Measurements from ENCODE around the gene RIMBP3C.
"Not testable (repeated sequence)": the region's sequence is repeated elsewhere in the genome, so short reads cannot be mapped to it uniquely, and the experiment has no call there.

RIMBP3C gene

GRCh38 chr22:21551361-21551760, at the start of gene RIMBP3C:
Gene RIMBP3C, minus strand, starts transcription at chr22:21551461. Its CDS starts 485 bp downstream, at chr22:21550976.
- DNase-seq = not testable (repeated sequence)

DNA sequence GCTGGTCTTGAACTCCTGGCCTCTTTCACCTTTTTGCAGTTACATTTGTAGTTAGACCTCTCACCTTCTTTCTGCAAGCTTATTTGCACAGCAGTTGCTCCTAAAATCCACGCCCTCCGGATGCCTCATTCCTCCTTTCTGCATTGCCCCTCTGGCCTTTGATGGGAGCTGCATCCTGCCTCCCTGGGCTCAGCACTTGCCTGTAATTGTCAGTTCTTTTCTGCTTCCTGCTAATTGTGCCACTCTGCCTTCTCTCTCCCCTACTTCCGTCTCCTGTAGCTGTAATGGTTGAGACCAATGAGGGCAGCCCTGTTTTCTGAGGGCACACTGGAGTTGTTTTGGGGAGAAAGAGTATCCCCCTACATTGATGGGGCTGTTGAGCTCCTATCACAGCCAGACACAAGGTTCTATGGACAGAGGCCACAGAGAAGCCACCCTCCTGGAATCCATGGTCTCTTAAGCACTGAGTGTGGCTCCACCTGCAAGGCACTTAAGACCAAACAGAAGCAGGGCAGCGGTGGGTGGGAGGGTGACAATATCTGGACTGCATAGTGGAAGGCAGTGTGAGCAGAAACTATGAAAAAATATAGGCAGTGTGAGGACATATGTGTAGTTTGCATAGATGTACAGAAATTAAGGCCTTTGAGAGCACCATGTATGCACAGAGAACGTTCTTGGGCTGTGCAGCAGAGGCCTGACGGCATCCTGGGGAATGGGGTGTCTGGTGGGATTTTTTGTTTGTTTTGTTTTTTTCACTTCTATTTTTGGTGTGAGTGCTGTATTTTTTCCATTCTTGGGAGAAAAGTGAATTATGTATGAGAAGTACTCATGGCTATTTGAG, 48.0 kb upstream of the RIMBP3C start:
- DNase-seq = no peak

GRCh38 chr22:21598302-21598701, 47.0 kb upstream of the RIMBP3C start:
- no peak for DNase-seq

DNA sequence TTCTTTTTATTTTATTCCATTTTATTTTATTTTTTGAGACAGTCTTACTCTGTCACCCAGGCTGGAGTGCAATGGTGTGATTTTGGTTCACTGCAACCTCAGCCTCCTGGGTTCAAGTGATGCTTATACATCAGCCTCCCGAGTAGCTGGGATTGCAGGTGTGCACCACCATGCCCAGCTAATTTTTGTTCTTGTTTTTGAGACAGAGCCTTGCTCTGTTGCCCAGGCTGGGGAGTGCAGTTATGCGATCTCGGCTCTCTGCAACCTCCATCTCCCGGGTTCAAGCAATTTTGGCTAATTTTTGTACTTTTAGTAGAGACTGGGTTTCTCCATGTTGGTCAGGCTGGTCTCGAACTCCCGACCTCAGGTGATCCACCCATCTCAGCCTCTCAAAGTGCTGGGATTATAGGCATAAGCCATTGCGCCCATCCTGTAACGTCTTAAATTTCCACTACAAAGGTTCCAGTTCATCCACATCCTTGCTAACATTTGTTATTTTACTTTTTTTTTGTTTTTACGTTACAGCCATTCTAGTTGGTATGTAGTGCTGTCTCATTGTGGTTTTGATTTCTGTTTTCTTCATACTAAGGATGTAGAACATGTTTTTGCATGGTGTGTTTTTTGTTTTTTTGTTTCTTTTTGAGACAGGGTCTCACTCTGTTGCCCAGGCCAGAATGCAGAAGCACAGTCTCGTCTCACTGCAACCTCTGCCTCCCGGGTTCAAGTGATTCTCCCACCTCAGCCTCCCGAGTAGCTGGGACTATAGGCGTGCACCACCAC, 45.3 kb upstream of the RIMBP3C start:
- not testable (repeated sequence) for DNase-seq

DNA sequence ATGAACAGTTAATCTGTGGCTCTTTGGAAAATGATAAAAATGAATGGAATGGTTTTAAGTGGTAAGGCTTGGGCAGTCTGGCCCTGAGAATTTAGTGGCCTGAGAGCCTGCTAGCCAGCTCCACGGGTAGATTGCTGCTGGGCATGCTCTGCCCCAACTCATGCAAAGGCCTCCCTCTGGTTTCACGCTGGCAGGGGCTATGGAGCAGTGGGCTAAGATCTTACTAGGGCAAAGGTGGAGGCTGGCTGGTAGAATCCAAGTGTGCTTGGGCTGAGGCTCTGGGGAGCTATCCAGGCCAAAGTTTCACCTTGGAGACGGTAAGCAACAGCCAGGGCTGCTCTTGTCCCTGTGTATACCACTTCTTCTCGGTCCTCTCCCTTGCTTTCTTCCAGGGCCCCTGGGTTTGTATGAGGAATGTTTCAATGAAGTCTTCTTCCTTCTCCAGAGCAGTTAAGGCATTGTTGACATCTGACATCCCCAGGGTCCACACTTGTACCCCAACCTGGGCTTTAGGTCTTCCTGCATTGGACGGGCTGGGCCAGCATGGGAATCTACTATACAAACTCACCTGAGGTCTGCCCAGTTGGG, 43.7 kb upstream of the RIMBP3C start:
- DNase-seq = no peak

GRCh38 chr22:21593406-21594232, 42.4 kb upstream of the RIMBP3C start:
- DNase-seq = no peak

- no peak for DNase-seq
Measured at GRCh38 chr22:21592422-21592821, 41.2 kb upstream of the RIMBP3C start.

DNA sequence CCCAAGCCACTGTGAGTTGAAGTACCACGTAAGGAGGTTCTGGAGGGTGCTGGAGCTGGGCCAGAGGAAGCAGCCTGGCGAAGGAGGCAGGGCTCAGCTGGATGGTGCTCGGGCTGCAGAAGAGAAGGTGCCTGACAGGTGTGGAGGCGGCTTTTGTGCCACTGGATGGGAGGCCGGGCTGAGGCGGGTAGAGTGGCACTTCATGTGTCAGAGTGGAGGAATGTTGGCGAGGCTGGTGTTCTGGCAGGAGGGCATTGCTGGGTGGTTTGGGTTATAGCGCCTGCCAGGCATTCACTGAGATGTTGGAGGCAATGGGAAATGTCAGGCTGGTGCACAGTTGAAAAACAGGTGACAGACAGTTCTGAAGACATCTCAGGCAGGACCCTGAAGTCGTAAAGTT, 40.4 kb upstream of the RIMBP3C start:
- DNase-seq = no peak

- DNase-seq = no peak
Measured at GRCh38 chr22:21590809-21591641, 39.8 kb upstream of the RIMBP3C start.

- no peak for DNase-seq
Measured at GRCh38 chr22:21589396-21589795, 38.1 kb upstream of the RIMBP3C start.

DNA sequence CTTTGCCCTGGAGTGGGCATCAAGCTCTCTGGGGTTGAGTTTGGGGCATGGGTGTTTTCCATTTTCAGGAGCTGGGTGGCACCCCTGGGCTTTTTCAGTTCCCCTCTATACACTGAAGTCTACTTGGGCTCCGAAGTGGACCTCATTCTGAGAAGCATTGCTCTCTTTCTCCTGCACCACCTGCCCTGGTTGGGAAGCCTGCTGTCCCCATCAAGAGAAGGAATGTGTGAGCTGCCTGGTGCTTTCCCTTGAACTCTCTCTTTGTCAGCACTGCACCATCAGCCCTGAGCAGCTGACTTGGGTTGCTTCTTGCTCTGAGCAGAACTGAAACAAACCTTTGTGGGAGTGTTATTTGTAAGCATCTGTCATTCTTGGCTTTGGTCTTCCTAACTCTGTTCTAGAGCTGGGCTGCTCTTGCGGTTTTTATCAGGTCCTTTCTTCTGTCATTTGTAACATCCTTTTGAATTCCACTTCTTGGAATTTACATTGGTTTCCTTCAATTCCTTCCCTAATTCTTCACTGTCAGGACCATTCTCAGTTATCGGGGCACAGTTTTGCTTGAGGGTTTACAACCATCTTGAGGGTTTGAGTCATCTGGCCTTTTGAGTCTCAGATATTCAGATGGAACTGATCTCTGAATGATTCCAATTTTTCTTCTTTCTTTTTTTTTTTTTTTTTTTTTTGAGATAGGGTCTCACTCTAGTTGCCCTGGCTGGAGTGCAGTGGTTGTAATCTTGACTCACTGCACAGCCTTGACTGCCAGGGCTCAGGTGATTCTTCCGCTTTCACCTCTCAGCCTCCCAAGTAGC, 36.7 kb upstream of the RIMBP3C start:
- peak; percentile 70 for DNase-seq

GRCh38 chr22:21585389-21585788, 34.1 kb upstream of the RIMBP3C start:
- no peak for DNase-seq

- DNase-seq = no peak
Measured at GRCh38 chr22:21582801-21583740, 31.8 kb upstream of the RIMBP3C start.

DNA sequence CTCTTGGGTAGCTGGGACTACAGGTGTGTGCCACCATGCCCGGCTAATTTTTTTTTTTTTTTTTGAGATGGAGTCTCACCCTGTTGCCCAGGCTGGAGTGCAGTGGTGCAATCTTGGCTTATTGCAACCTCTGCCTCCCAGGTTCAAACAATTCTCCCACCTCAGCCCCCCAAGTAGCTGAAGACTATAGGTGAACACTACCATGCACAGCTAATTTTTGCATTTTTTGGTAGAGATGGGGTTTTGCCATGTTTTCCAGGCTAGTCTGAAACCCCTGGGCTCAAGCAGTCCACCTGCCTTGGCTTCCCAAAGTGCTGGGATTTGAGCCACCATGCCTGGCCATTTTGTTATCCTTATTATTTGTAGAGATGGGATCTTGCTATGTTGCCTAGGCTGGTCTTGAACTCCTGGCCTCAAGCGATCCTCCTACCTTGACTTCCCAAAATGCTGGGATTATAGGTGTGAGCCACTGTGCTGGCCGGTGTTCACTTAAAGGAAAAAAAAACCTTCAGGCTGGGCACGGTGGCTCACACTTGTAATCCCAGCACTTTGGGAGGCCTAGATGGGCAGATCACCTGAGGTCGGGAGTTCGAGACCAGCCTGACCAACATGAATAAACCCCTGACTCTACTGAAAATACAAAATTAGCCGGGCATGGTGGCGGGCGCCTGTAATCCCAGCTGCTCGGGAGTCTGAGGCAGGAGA, 29.9 kb upstream of the RIMBP3C start:
- DNase-seq = not testable (repeated sequence)

- not testable (repeated sequence) for DNase-seq
Measured at GRCh38 chr22:21580623-21581007, 29.4 kb upstream of the RIMBP3C start.

DNA sequence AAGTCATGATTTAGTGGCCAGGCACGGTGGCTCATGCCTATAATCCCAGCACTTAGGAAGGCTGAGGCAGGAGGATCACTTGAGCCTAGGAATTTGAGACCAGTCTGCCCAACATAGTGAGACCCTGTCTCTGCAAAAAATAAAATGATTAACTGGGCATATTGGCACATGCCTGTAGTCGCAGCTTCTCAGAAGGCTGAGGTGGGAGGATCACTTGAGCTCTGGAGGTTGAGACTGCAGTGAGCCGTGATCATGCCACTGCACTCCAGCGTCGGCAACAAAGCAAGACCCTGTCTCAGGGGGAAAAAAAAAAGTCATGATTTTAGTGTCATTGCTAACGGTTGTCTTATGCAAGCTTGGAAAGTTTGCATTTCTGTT, 28.2 kb upstream of the RIMBP3C start:
- DNase-seq = no peak

DNA sequence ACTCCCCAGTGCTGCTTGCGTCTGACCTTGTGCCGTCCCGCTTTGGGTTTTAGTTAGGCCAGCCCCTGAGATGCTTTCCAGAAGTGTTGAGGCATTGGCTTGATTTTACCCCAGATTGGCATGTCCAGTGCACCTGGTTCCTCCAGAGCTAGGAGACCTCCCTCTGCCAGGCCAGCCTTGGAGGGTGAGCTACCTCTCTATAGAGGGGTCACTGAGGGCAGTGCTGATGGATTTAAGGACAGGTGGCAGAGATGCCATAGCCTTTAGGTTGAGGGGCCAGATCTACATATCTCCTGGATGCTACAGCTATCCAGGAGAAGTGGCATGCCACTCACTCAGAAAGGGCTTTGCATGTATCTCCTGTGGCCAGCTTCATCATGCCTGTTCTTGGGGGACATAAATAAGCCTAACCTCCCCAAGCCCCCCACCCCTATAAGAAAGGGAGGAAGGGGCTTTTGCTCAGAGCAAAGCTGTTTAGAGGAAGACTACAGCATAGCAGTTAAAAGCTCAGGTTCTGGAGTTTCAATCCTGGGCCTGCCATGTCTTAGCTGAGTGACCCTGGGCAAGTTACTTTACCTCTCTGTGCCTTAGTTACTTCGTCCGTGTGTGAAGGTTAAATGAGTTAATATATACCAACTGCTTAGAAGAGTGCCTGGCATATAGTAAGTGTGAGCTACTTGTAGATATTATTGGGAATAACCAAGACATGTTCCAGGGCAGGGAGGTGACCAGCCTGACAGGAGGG, 22.7 kb upstream of the RIMBP3C start:
- no peak for DNase-seq

GRCh38 chr22:21573293-21573734, 22.1 kb upstream of the RIMBP3C start:
- DNase-seq = no peak

All from activated CD4-positive, alpha-beta T cell treated with anti-CD3 and anti-CD28 coated beads for 48 hours (primary cell).